Ishikawa (cell line): ENCODE data around the gene RGL1.

ENCODE experiments used
- CEBPB ChIP-seq: IDR thresholded peaks from 2 replicates; pipeline ENCODE4 v1.6.1; 2012
- CREB1 ChIP-seq: IDR thresholded peaks from 2 replicates; pipeline ENCODE4 v1.6.1; 2012; ENCODE audit warnings: low read depth
- EGR1 ChIP-seq: IDR thresholded peaks from 2 replicates; pipeline ENCODE4 v1.6.1; 2012
- EP300 ChIP-seq: IDR thresholded peaks from 2 replicates; pipeline ENCODE4 v1.6.1; 2012; ENCODE audit warnings: borderline replicate concordance
- FOXM1 ChIP-seq: IDR thresholded peaks from 2 replicates; pipeline ENCODE4 v1.6.1; 2012; ENCODE audit warnings: low read depth, borderline replicate concordance
- MAX ChIP-seq: IDR thresholded peaks from 2 replicates; pipeline ENCODE4 v1.6.1; 2012
- NFIC ChIP-seq: IDR thresholded peaks from 2 replicates; pipeline ENCODE4 v1.6.1; 2012
- RAD21 ChIP-seq: IDR thresholded peaks from 2 replicates; pipeline ENCODE4 v1.6.1; 2012; ENCODE audit warnings: low read depth
- REST ChIP-seq: IDR thresholded peaks from 2 replicates; pipeline ENCODE4 v1.6.1; 2012; ENCODE audit warnings: low read depth, mild to moderate bottlenecking
- TAF1 ChIP-seq: IDR thresholded peaks from 2 replicates; pipeline ENCODE4 v1.6.1; 2012; ENCODE audit warnings: low read depth, mild to moderate bottlenecking
- TCF12 ChIP-seq: IDR thresholded peaks from 2 replicates; pipeline ENCODE4 v1.6.1; 2012; ENCODE audit warnings: low read depth
- TEAD4 ChIP-seq: IDR thresholded peaks from 2 replicates; pipeline ENCODE4 v1.6.1; 2012
- USF1 ChIP-seq: IDR thresholded peaks from 2 replicates; pipeline ENCODE4 v1.6.1; 2012
- YY1 ChIP-seq: IDR thresholded peaks from 2 replicates; pipeline ENCODE4 v1.6.1; 2012; ENCODE audit warnings: low read depth
- ZBTB7A ChIP-seq: IDR thresholded peaks from 2 replicates; pipeline ENCODE4 v1.6.1; 2012; ENCODE audit warnings: low read depth

The RGL1 gene

GRCh38 chr1:183801649-183802048 is 3.3 kb upstream of the RGL1 start:
- TF ChIP-seq USF1 (no peak), NFIC (no peak), CREB1 (no peak), CEBPB (no peak), REST (no peak), ZBTB7A (no peak), FOXM1 (no peak), EP300 (no peak), RAD21 (no peak), TEAD4 (no peak), TCF12 (no peak), EGR1 (no peak), MAX (no peak), TAF1 (no peak), YY1 (no peak)

GRCh38 chr1:183804387-183804786 is 533 bp upstream of the RGL1 start:
- TF ChIP-seq TEAD4: no peak
- no peak for TF ChIP-seq MAX
- TF ChIP-seq RAD21: no peak
- no peak for TF ChIP-seq CREB1
- TF ChIP-seq NFIC: no peak
- no peak for TF ChIP-seq FOXM1
- TF ChIP-seq USF1: no peak
- no peak for TF ChIP-seq ZBTB7A
- no peak for TF ChIP-seq EGR1

- no peak for TF ChIP-seq TEAD4
- TF ChIP-seq REST: no peak
- TF ChIP-seq ZBTB7A: no peak
These were observed 1.2 kb downstream of the RGL1 start for GRCh38 chr1:183806125-183806524.

- TF ChIP-seq CEBPB: no peak
- no peak for TF ChIP-seq MAX
- no peak for TF ChIP-seq EP300
- no peak for TF ChIP-seq FOXM1
- no peak for TF ChIP-seq TEAD4
- TF ChIP-seq NFIC: no peak
- TF ChIP-seq RAD21: no peak
- TF ChIP-seq TAF1: no peak
- TF ChIP-seq TCF12: no peak
- TF ChIP-seq REST: no peak
- no peak for TF ChIP-seq CREB1
- no peak for TF ChIP-seq EGR1
- TF ChIP-seq ZBTB7A: no peak
- no peak for TF ChIP-seq YY1
These were observed 1.8 kb downstream of the RGL1 start for GRCh38 chr1:183806675-183807074.

- TF ChIP-seq USF1: no peak
- TF ChIP-seq TEAD4: no peak
- TF ChIP-seq EGR1: no peak
- TF ChIP-seq NFIC: no peak
- no peak for TF ChIP-seq ZBTB7A
- TF ChIP-seq RAD21: no peak
- TF ChIP-seq REST: no peak
- TF ChIP-seq CEBPB: no peak
- no peak for TF ChIP-seq MAX
- TF ChIP-seq TCF12: no peak
- TF ChIP-seq FOXM1: no peak
These were observed 2.7 kb downstream of the RGL1 start for GRCh38 chr1:183807549-183808168.
